HG03520 (cell line): ENCODE results near the gene CKAP4.
A peak's percentile ranks its signal among the peaks of the same experiment; 100 is the strongest.
"Not testable (repeated sequence)": the region's sequence is repeated elsewhere in the genome, so short reads cannot be mapped to it uniquely, and the experiment has no call there.

Source experiments
- ATAC-seq: cut with Tn5 transposase; IDR thresholded peaks from one replicate; pipeline ENCODE4 v1.9.1; 2021; ENCODE audit warnings: mild to moderate bottlenecking, moderate library complexity; ENCODE audit not compliant: unreplicated experiment

The CKAP4 gene

DNA sequence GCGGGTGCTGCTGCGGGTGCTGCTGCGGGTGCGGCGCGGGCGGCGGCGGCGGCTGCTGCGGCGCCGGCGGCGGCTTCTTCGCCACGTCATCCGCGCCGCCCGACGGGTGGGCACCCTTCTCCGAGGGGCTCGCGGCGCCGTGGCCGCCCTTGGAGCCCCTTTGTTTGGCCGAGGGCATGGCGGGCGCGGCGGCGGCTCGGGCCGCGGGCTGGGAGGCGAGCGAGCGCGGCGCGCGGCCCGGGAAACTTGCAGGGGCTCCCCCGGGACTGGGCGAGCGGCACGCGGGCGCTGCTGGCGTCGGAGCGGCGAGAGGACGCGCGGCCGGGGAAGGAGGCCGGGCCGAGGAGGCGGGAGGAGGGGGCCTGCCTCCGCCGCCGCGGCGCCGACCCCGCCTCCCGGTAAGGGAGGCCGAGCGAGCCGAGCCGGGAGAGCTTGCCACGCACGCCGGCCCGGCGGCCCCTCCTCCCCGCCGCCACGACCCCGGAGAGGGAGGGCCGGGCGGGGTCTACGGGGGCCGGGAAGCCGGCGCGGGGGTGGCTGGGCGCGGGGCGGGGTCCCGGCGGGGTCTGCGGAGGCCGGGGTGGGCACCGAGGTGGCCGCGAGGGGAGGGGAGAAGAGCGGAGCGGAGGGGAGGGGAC is at the start of gene CKAP4:
Gene CKAP4 (minus strand): TSS at position 347 of the 638 bp plus-strand sequence. CDS start 169 bp downstream, at position 178.
- no peak for ATAC-seq

DNA sequence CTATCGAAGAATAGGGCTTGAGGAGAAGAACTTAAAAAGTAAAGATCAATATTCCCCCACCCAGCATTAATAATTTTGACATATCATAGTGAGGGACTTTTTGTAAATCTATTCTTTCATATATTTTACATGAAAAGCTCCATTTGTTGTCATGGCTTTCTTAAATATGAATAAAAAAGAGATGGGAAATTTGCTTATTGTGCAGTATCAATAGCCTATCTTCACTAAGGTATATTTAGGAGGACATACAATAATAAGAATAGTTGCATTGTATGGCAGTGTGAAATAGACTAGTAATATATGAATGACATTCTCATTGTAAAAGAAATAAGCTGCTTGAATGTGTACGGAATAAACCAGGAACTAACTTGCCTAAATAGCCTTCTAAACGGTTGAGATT is 49.3 kb upstream of the CKAP4 start:
- ATAC-seq: no peak

- no peak for ATAC-seq
Observed at GRCh38 chr12:106296179-106296877, 48.5 kb upstream of the CKAP4 start.

DNA sequence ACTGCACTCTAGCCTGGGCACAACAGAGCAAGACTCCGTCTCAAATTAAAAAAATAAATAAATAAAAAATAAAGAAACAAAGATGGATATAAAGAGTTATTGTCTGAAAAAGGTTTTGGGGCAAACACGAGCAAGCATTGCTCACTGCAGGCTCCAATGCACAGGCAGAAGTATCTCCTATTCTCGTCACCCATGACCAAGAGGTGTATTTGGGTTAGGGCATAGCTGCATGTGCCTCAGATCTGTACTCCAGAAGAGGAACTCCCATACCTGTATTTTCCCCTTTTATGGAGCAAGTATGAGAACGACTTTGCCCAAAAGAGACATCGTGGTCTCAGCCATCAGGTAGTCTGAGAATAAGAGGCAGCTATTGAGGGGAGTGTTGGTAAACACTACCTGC is 44.5 kb upstream of the CKAP4 start:
- ATAC-seq: no peak

DNA sequence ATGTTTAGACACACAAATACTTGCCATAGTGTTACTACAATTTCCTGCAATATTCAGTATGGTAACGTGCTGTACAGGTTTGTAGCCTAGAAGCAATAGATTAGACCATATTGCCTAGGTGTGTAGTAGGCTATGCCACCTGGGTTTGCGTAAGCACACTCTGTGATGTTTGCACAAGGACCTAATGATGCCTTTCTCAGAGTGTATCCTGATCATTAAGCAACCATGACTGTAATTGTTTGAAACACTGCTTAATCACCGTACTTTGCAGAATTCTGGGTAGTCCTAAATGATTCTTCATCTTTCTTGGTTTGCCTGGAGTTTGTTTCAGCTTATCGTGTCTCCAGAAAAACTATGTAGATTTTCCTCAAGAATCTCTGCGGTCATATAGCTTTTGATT is 43.5 kb upstream of the CKAP4 start:
- no peak for ATAC-seq

- ATAC-seq: no peak
Observed at GRCh38 chr12:106290666-106291065, 42.8 kb upstream of the CKAP4 start.

GRCh38 chr12:106289196-106289681 is 41.4 kb upstream of the CKAP4 start:
- ATAC-seq: no peak

DNA sequence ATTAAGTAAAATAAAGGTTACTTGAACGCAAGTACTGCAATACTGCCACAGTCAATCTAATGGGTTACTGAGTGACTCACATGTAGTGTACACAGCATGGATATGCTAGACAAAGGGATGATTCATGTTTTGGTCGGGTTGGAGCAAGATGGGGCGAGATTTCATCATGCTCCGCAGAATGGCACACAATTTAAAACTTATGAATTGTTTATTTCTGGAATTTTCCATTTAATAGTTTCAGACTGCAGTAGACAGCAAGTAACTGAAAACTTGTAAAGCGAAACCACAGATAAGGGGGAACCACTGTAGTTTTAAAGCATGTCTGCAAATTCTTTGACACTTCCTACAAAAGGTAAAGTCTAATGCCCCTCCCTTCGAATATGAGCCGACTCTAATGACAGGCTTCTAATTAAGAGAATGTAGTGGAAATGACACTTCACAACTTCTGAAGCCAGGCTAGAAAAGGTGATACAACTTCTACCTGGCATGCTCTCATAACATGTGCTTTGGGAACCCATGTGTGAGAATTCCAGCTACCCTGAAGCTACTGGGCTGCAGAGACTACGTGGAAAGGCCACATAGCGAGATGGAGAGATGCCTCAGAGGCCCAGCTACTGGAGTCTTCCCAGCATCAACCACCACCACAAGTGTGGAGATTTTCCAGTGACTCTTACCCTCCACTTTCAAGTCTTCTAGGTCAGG is 40.8 kb upstream of the CKAP4 start:
- no peak for ATAC-seq

GRCh38 chr12:106288101-106288493 is 40.3 kb upstream of the CKAP4 start:
- no peak for ATAC-seq

DNA sequence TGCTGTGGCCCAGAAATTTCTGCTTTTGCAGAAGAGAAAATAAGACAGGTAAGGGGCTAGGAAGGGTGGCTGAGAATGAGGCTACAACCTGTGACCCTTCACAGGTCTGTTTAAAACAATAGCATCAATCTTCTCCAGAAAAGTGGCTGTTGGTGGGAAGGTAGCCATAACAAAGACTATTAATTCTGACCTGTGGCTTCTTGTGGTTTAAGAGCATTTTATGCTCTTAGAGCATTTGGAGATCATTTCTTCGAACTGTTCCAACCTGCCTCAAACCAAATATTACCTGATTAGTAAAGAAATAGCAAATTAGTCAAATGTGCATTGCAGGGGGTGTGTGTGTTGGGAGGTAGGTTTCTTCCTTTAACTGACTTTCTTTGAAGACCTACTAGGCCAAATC is 39.5 kb upstream of the CKAP4 start:
- no peak for ATAC-seq

GRCh38 chr12:106286576-106287162 is 38.8 kb upstream of the CKAP4 start:
- ATAC-seq: not testable (repeated sequence)

DNA sequence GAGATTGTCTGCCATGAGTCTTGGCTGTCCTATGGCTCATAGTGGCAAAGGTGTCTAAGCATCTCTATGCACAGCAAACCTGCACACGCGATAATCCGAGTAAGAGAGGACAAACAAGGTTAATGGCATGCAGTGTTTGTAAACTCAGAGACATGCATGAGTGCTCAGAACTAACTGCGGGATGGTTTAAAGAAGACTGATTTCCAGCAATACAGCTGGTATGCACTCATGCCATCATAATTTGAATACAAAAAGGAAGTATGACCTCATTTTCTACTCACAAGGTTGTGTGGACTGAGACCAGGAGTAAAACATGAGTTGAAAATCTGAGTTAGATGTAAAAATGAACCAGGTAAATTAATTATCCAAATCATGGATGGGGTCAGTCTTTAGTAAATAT is 38.2 kb upstream of the CKAP4 start:
- ATAC-seq: no peak

GRCh38 chr12:106284358-106285105 is 36.7 kb upstream of the CKAP4 start:
- ATAC-seq: no peak

DNA sequence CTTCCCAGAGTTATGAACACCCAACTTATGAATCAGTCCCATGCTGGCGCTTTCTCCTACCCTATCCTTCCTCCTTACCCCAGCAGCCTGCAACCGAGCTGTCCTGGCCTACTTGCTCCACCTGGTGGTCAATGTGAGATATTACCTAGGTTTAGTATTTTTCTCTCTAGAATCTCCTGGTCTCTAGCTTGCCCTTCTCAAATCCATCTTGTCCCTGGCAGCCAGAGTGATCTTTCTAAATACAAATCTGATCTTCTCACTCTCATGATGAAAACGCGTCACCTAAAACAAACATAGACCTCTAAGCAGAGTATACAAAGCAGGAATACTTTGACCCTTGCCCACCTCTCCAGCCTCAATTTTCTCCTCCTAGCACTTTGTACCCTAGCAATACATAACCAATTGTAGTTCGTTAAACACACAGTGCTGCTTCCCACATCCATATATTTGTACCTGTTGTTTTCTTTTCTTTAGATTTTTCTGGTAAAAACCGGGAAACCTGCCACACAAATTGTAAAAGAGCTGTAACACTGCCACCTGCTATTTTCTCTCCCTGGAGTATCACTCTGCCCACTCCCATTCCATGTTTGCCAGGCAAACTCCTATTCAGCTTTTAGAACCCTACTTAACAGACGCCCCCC is 34.8 kb upstream of the CKAP4 start:
- no peak for ATAC-seq

DNA sequence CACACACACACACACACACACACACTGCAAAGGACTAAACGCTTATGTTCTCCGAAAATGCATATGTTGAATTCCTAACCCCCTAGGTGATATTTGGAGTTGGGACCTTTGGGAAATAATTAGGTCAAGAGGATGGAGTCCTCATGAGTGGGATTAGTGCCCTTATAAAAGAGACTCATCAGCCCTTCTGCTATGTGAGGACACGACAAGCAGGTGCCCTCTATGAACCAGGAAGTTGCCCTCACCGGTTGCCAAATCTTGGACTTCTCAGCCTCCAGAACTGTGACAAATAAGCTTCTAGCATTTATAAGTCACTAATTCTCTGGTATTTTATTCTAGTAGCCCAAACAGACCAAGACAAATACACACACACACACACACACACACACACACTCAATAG is 34.0 kb upstream of the CKAP4 start:
- ATAC-seq: no peak

GRCh38 chr12:106281056-106281782 is 33.4 kb upstream of the CKAP4 start:
- ATAC-seq: no peak

DNA sequence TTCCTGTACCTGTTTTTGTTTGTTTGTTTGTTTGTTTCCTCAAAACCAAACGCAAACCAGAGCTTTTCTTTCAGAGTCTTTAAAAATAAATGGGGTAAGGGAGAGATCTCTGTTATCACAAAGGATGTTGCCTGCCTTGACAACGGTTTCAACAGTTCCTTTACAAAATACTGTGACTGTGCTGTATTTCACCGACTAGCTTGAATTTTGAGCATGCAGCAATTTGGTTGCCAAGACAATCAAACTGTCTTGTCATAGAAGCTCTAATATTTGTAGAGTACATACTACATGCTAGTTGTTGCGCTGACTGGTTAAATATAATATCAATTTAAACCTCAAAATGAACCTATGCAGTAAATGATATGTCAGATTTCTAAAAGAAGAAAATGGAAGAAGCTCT is 32.3 kb upstream of the CKAP4 start:
- no peak for ATAC-seq

- ATAC-seq: peak; percentile 73
Observed at GRCh38 chr12:106276032-106276740, 28.4 kb upstream of the CKAP4 start.

- no peak for ATAC-seq
Observed at GRCh38 chr12:106275458-106275857, 27.6 kb upstream of the CKAP4 start.
